ENCODE data around the gene UCN. TPM values are rescaled to one million over a fixed set of nuclear protein-coding genes. Genes with fewer than 3 reads are reported as not detected.

Gene UCN
- total and polyA plus RNA-seq, 2 donors (not counting 3 experiments of a cell fraction or from before 2014, with no cell fraction given) = 0.75 to 1.2 TPM

- FAIRE-seq (no peak), DNase-seq (ENCODE audit: low read depth, low spot score) (no peak)
- no peaks in the 10 kb centered on the region for H3K79me2 ChIP-seq (ENCODE audit: control insufficient read depth, insufficient read depth, low read length)
- dilution Hi-C loops (cut with MboI; ENCODE audit: extremely low pct_ligation_motif_present, low sequenced_read_pairs) (no loop called here), intact Hi-C loops (cut with micrococcal nuclease) (no loop called here)
- H3K4me1 ChIP-seq (ENCODE audit: control insufficient read depth, extremely low read depth, insufficient read depth, low read length) = peaks cover 44% of the 10 kb centered on the region
- no peak overlapping the region for H3K27ac ChIP-seq (ENCODE audit: insufficient read depth, low read depth, low read length)
- H3K4me2 ChIP-seq (ENCODE audit: insufficient read depth, low read length) = no peak overlapping the region
- H4K20me1 ChIP-seq (replicated peaks; ENCODE audit: control insufficient read depth, extremely low read depth, insufficient read depth, low read length) = no peaks in the 10 kb centered on the region
- CTCF ChIA-PET = interaction anchor here (1.6 to 7.2 kb wide), 4 partner anchors 11 to 28 kb away, joined by 6 to 107 read pairs (median 50); partner anchors contain the start of genes SLC30A3 and TRIM54
- POLR2A ChIA-PET = interaction anchor here (0.5 kb wide), 1 partner anchor 275 kb away, joined by 3 read pairs; no protein-coding TSS in a partner anchor
- H3K27me3 ChIP-seq (ENCODE audit: control insufficient read depth in 2 of 2, insufficient read depth in 2 of 2, low read length in 2 of 2) = no peaks in the 10 kb centered on the region
- H3K36me3 ChIP-seq (ENCODE audit: control insufficient read depth in 2 of 2, extremely low read depth in 1 of 2, insufficient read depth in 2 of 2, low read length in 2 of 2) = no peaks in the 10 kb centered on the region
- H2AFZ ChIP-seq (ENCODE audit: low read depth, low read length) = no peak overlapping the region
- no peaks in the 10 kb centered on the region for H3K9me1 ChIP-seq (replicated peaks; ENCODE audit: control insufficient read depth, extremely low read depth, insufficient read depth, low read length)
- TF ChIP-seq CTCF (IDR thresholded peaks at IDR 0.05; ENCODE audit: extremely low read depth in 1 of 2, insufficient read depth in 1 of 2, low read depth in 1 of 2, low read length in 2 of 2) (peak in 1 of 2 donors; percentile 6), JUN (IDR thresholded peaks at IDR 0.05; ENCODE audit: borderline replicate concordance, insufficient read depth, insufficient read length, low read depth) (no peak)
- H3K9ac ChIP-seq (replicated peaks; ENCODE audit: extremely low read depth, insufficient read depth, low read length) = no peak overlapping the region
- no peak overlapping the region for H3K4me3 ChIP-seq (replicated peaks in 1 of 3; ENCODE audit: insufficient read depth in 1 of 3, low read depth in 1 of 3, low read length in 3 of 3)
- BruUV-seq (replicated peaks) = no TSS peak
- H3K9me3 ChIP-seq (replicated peaks; ENCODE audit: control insufficient read depth, insufficient read depth, low read length) = no peaks in the 10 kb centered on the region
These were observed 16.4 kb downstream of the UCN start for GRCh38 chr2:27291865-27292264.

- intact Hi-C loops (cut with micrococcal nuclease) (no loop called here), dilution Hi-C loops (cut with MboI; ENCODE audit: extremely low pct_ligation_motif_present, low sequenced_read_pairs) (no loop called here)
- no peak overlapping the region for H3K4me2 ChIP-seq (ENCODE audit: insufficient read depth, low read length)
- TF ChIP-seq CTCF (IDR thresholded peaks at IDR 0.05; ENCODE audit: extremely low read depth in 1 of 2, insufficient read depth in 1 of 2, low read depth in 1 of 2, low read length in 2 of 2) = no peak
- TF ChIP-seq FOS (IDR thresholded peaks at IDR 0.05; ENCODE audit: borderline replicate concordance, insufficient read depth, low read length) = no peak
- no peak for TF ChIP-seq JUN (IDR thresholded peaks at IDR 0.05; ENCODE audit: borderline replicate concordance, insufficient read depth, insufficient read length, low read depth)
- TF ChIP-seq MAX (IDR thresholded peaks at IDR 0.05; ENCODE audit: insufficient read depth, insufficient read length) = no peak
- TF ChIP-seq EZH2 (IDR thresholded peaks at IDR 0.05; ENCODE audit: borderline replicate concordance, low read depth, low read length, severe bottlenecking) = no peak
- no peak for TF ChIP-seq POLR2A (IDR thresholded peaks at IDR 0.05; ENCODE audit: low read depth, low read length)
- no peak for TF ChIP-seq GATA2 (IDR thresholded peaks at IDR 0.05; ENCODE audit: insufficient read depth, insufficient read length, low read depth, low read length)
- no peak for TF ChIP-seq MYC (IDR thresholded peaks at IDR 0.05; ENCODE audit: low read depth, low read length)
- TF ChIP-seq POLR2AphosphoS5 (IDR thresholded peaks at IDR 0.05; ENCODE audit: insufficient read depth, low read depth, low read length) = no peak
- DNase-seq (ENCODE audit: low read depth, low spot score) = no peak
- no peaks in the 10 kb centered on the region for H3K36me3 ChIP-seq (ENCODE audit: control insufficient read depth in 2 of 2, extremely low read depth in 1 of 2, insufficient read depth in 2 of 2, low read length in 2 of 2)
- ChIA-PET CTCF (interaction anchor here (1.1 to 7.2 kb wide), 2 partner anchors 9 to 12 kb away, joined by 3 to 107 read pairs; partner anchors contain the start of gene TRIM54), POLR2A (no interaction called here)
- no peaks in the 10 kb centered on the region for H3K9me3 ChIP-seq (replicated peaks; ENCODE audit: control insufficient read depth, insufficient read depth, low read length)
- no TSS peak for BruUV-seq (replicated peaks)
- no peak for FAIRE-seq
- no peak overlapping the region for H3K4me3 ChIP-seq (replicated peaks in 1 of 3; ENCODE audit: insufficient read depth in 1 of 3, low read depth in 1 of 3, low read length in 3 of 3)
- no peaks in the 10 kb centered on the region for H3K79me2 ChIP-seq (ENCODE audit: control insufficient read depth, insufficient read depth, low read length)
- no peaks in the 10 kb centered on the region for H4K20me1 ChIP-seq (replicated peaks; ENCODE audit: control insufficient read depth, extremely low read depth, insufficient read depth, low read length)
- no peak overlapping the region for H3K9ac ChIP-seq (replicated peaks; ENCODE audit: extremely low read depth, insufficient read depth, low read length)
- peaks cover 44% of the 10 kb centered on the region for H3K4me1 ChIP-seq (ENCODE audit: control insufficient read depth, extremely low read depth, insufficient read depth, low read length)
- H3K9me1 ChIP-seq (replicated peaks; ENCODE audit: control insufficient read depth, extremely low read depth, insufficient read depth, low read length) = no peaks in the 10 kb centered on the region
- H2AFZ ChIP-seq (ENCODE audit: low read depth, low read length) = no peak overlapping the region
- H3K27me3 ChIP-seq (ENCODE audit: control insufficient read depth in 2 of 2, insufficient read depth in 2 of 2, low read length in 2 of 2) = no peaks in the 10 kb centered on the region
- H3K27ac ChIP-seq (ENCODE audit: insufficient read depth, low read depth, low read length) = no peak overlapping the region
These were observed 17.7 kb downstream of the UCN start for GRCh38 chr2:27290549-27290948.

Data from endothelial cell of umbilical vein (primary cell).